Measurements from ENCODE around the gene ZNF831. TPM values are rescaled to one million over a fixed set of nuclear protein-coding genes. Genes with fewer than 3 reads are reported as not detected.

ZNF831 gene
- total and polyA plus RNA-seq, 3 donors from 2014 or later = 0.99 to 4.8 (median 4.0) TPM

DNA sequence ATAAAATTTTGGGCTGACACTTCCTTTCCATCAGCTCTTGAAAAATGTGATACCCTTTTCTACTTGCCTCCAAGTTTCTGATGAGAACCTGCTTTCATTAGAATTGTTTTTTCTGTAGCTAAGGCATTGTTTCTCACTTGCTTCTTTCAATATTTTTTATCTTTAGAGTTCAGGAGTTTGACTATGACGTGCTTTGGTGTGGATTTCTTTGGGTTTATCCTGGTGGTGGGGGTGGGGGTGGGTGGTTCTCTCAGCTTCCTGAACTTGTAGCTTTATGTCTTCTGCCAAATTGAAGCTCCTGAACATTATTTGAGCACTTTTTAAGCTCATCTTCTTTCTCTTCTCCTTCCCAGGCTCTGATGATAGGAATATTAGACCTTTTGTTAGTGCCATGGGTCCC lies 11.4 kb downstream of the ZNF831 start:
- DNase-seq = no peak
- 46 to 59% methylated on average over 1 of the region's 1 CpG for WGBS, 2 donors
- Histone ChIP-seq H3K4me1 (peaks cover 10% of the 10 kb centered on the region), H3K36me3 (ENCODE audit: low read depth, missing control alignments) (no peaks in the 10 kb centered on the region), H3K4me3 (no peak overlapping the region), H3K27ac (no peak overlapping the region), H3K9me3 (no peaks in the 10 kb centered on the region), H3K27me3 (no peaks in the 10 kb centered on the region)
- TF ChIP-seq, protein P1, sequence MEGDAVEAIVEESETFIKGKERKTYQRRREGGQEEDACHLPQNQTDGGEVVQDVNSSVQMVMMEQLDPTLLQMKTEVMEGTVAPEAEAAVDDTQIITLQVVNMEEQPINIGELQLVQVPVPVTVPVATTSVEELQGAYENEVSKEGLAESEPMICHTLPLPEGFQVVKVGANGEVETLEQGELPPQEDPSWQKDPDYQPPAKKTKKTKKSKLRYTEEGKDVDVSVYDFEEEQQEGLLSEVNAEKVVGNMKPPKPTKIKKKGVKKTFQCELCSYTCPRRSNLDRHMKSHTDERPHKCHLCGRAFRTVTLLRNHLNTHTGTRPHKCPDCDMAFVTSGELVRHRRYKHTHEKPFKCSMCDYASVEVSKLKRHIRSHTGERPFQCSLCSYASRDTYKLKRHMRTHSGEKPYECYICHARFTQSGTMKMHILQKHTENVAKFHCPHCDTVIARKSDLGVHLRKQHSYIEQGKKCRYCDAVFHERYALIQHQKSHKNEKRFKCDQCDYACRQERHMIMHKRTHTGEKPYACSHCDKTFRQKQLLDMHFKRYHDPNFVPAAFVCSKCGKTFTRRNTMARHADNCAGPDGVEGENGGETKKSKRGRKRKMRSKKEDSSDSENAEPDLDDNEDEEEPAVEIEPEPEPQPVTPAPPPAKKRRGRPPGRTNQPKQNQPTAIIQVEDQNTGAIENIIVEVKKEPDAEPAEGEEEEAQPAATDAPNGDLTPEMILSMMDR (IDR thresholded peaks at IDR 0.05) = no peak
- TF ChIP-seq POLR2A (IDR thresholded peaks at IDR 0.05) = no peak
- intact Hi-C loops (cut with DNase I; ENCODE audit: low total_unique reads) = no loop called here

DNA sequence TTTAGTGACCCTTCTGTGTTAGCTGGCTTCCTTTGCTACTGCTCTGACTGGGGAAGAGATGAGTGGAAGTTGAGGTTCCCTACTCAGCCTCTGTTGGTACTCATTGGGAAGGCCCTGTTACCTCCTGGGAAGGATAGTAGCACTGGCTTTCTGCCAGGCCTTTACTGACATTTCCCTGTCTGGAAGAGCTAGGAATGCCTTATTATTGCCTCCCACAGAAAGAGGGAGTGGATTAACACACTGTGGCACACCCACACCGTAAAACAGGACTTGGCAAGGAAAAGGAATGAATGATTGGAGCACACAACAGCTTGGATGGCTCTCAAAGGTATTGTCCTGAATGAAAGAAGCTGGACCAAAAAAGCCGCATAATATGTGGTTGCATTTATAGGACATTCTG lies 12.2 kb downstream of the ZNF831 start:
- DNase-seq = peak; percentile 1
- intact Hi-C loops (cut with DNase I; ENCODE audit: low total_unique reads) = no loop called here
- no peak overlapping the region for H3K4me3 ChIP-seq

DNA sequence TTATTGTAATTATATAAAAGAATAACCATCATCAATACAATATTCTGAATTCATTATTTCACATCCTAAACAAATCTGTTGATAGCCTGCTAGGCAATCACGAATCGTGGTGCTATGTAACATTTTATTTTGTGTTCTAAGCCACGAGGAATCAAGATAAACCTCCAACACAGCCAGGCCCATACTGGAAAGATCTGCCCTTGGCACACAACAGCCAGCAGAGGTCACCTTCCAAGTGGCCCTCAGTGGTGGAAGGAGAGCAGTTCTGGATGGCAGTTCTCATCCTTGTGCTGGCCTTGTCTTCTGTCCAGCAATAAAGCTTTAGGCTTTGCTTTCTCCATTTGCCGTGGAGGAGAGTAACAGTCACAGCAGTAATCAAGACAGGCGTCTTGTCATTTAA lies 13.2 kb downstream of the ZNF831 start:
- Histone ChIP-seq H3K36me3 (ENCODE audit: low read depth, missing control alignments) (no peaks in the 10 kb centered on the region), H3K4me3 (no peak overlapping the region), H3K27me3 (no peaks in the 10 kb centered on the region), H3K27ac (no peak overlapping the region), H3K9me3 (no peaks in the 10 kb centered on the region), H3K4me1 (peaks cover 3% of the 10 kb centered on the region)
- no peak for TF ChIP-seq POLR2A (IDR thresholded peaks at IDR 0.05)
- TF ChIP-seq, protein P1 (IDR thresholded peaks at IDR 0.05) = no peak
- 81% methylated on average over 5 of the region's 5 CpGs for WGBS, 2 donors
- DNase-seq = no peak
- intact Hi-C loops (cut with DNase I; ENCODE audit: low total_unique reads) = no loop called here

More for the DNA sequence above, 12.2 kb downstream of the ZNF831 start:
- no peak overlapping the region for H3K27ac ChIP-seq
- H3K9me3 ChIP-seq = no peaks in the 10 kb centered on the region
- no peaks in the 10 kb centered on the region for H3K36me3 ChIP-seq (ENCODE audit: low read depth, missing control alignments)
- TF ChIP-seq, protein P1 (IDR thresholded peaks at IDR 0.05) = no peak
- TF ChIP-seq POLR2A (IDR thresholded peaks at IDR 0.05) = no peak
- H3K4me1 ChIP-seq = peaks cover 10% of the 10 kb centered on the region
- H3K27me3 ChIP-seq = no peaks in the 10 kb centered on the region
- WGBS, 2 donors = 71 to 74% methylated on average over 2 of the region's 2 CpGs

DNA sequence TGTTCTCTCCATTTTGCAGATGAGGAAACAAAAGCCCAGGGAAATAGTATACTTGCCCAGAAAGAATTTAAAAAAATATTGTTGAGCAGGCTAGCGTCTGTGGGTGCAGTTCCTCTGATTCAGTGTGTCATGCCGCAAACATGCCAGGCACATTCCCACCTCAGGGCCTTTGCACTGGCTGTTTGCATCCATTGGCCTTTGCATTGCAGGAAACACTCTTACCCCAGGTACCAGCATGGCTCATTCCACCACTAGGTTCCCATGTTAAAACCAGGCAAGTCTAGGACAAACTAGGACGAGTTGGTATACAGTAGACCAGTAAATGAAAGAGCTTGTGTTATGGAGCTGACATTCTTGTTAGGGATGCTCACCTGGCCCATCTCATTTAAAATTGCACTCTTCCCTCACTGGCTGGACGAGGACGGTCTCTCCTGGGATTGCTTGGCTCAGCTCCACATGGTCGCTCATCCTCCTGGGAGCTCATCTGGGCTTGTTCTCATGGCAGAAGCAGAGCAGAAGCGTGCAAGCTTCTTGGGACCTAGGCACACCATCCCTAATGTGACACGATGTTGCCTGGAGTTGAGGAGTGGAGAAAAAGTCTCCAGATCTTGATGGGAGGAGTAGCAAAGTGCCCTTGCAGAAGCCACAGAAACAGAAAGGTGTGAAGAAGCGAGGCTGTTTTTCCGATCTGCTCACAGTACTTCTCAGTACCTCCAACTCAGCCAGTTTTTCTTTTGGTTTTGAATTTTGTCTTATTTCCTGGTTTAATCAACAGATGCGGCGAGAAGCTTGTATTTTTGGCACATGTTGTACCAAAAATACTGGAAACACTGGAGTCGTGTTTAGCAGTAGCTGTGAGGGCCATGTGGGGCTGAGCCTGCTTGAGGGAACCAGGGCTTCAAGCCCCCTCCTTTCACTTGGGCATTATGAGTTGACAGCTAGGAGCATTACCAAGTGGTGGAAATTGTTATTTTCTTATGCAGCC lies 13.9 kb downstream of the ZNF831 start:
- Histone ChIP-seq H3K9me3 (no peaks in the 10 kb centered on the region), H3K27ac (no peak overlapping the region), H3K27me3 (no peaks in the 10 kb centered on the region), H3K36me3 (ENCODE audit: low read depth, missing control alignments) (no peaks in the 10 kb centered on the region), H3K4me3 (no peak overlapping the region), H3K4me1 (no peaks in the 10 kb centered on the region)
- no peak for DNase-seq
- intact Hi-C loops (cut with DNase I; ENCODE audit: low total_unique reads) = no loop called here
- TF ChIP-seq, protein P1 (IDR thresholded peaks at IDR 0.05) = no peak
- TF ChIP-seq POLR2A (IDR thresholded peaks at IDR 0.05) = no peak
- WGBS, 2 donors = 84 to 85% methylated on average over 13 of the region's 13 CpGs
